HG03175 (cell line): ENCODE measurements around the gene MMUT.
"Not testable (repeated sequence)": the region's sequence is repeated elsewhere in the genome, so short reads cannot be mapped to it uniquely, and the experiment has no call there.

Experiments used
- ATAC-seq: cut with Tn5 transposase; IDR thresholded peaks from one replicate; pipeline ENCODE4 v1.9.1; 2021; ENCODE audit warnings: mild to moderate bottlenecking, moderate library complexity; ENCODE audit not compliant: unreplicated experiment

The MMUT gene

GRCh38 chr6:49462927-49463611 lies at the start of gene MMUT, which contains the start of gene CENPQ:
MMUT (minus strand) TSS chr6:49463253; CDS start chr6:49459466, 3,787 bp downstream.
CENPQ (plus strand) TSS chr6:49463370; CDS start chr6:49470177, 6,807 bp downstream.
- peak; percentile 98 for ATAC-seq

- no peak for ATAC-seq
Measured at GRCh38 chr6:49509342-49509741, 46.3 kb upstream of the MMUT start.

GRCh38 chr6:49506569-49507111 lies 43.6 kb upstream of the MMUT start:
- no peak for ATAC-seq

GRCh38 chr6:49504666-49505065 lies 41.6 kb upstream of the MMUT start:
- no peak for ATAC-seq

- ATAC-seq: no peak
Measured at GRCh38 chr6:49499623-49500022, 36.6 kb upstream of the MMUT start, which contains the start of gene GLYATL3. GLYATL3 (plus strand) TSS chr6:49499923; CDS start chr6:49511991, 12,068 bp downstream.

- ATAC-seq: no peak
Measured at GRCh38 chr6:49499126-49499525, 36.1 kb upstream of the MMUT start.

- ATAC-seq: no peak
Measured at GRCh38 chr6:49497304-49497703, 34.3 kb upstream of the MMUT start.

- no peak for ATAC-seq
Measured at GRCh38 chr6:49490633-49491032, 27.6 kb upstream of the MMUT start.

- not testable (repeated sequence) for ATAC-seq
Measured at GRCh38 chr6:49483380-49483779, 20.3 kb upstream of the MMUT start.

GRCh38 chr6:49481846-49482245 lies 18.8 kb upstream of the MMUT start:
- ATAC-seq: not testable (repeated sequence)

GRCh38 chr6:49479308-49479970 lies 16.4 kb upstream of the MMUT start:
- no peak for ATAC-seq

GRCh38 chr6:49476564-49476963 lies 13.5 kb upstream of the MMUT start:
- not testable (repeated sequence) for ATAC-seq

GRCh38 chr6:49468042-49468441 lies 5.0 kb upstream of the MMUT start:
- ATAC-seq: no peak

GRCh38 chr6:49464691-49465090 lies 1.6 kb upstream of the MMUT start:
- no peak for ATAC-seq

- ATAC-seq: peak; percentile 2
Measured at GRCh38 chr6:49463612-49463967, 537 bp upstream of the MMUT start.

GRCh38 chr6:49462599-49462926 lies 490 bp downstream of the MMUT start:
- peak; percentile 17 for ATAC-seq

- ATAC-seq: no peak
Measured at GRCh38 chr6:49462071-49462470, 982 bp downstream of the MMUT start.

GRCh38 chr6:49457771-49458170 lies 5.3 kb downstream of the MMUT start:
- no peak for ATAC-seq

- peak; percentile 51 for ATAC-seq
Measured at GRCh38 chr6:49454787-49455709, 8.0 kb downstream of the MMUT start.

- peak; percentile 55 for ATAC-seq
Measured at GRCh38 chr6:49453221-49453620, 9.8 kb downstream of the MMUT start.

GRCh38 chr6:49430866-49431265 lies 32.2 kb downstream of the MMUT start:
- ATAC-seq: no peak
